ENCODE data around the gene GOLGA6L26. TPM values are rescaled to one million over a fixed set of nuclear protein-coding genes. Genes with fewer than 3 reads are reported as not detected.
"Not testable (repeated sequence)": the region's sequence is repeated elsewhere in the genome, so short reads cannot be mapped to it uniquely, and the experiment has no call there.

GOLGA6L26 gene, protein sequence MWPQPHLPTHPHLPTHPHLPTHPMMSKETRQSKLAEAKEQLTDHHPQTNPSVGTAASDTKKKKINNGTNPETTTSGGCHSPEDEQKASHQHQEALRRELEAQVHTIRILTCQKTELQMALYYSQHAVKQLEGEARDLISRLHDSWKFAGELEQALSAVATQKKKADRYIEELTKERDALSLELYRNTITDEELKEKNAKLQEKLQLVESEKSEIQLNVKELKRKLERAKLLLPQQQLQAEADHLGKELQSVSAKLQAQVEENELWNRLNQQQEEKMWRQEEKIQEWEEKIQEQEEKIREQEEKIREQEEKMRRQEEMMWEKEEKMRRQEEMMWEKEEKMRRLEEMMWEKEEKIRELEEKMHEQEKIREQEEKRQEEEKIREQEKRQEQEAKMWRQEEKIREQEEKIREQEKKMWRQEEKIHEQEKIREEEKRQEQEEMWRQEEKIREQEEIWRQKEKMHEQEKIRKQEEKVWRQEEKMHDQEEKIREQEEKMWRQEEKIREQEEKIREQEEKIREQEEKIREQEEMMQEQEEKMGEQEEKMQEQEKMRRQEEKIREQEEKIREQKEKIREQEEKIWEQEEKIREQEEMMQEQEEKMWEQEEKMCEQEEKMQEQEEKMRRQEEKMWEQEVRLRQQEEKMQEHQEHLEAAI
- total RNA-seq (2014; rRNA removed; shearing (Covaris generic)): not detected in 2 replicates
- not detected in 2 replicates for polyA plus RNA-seq (2014; cell fraction: nucleus; rRNA removed)

DNA sequence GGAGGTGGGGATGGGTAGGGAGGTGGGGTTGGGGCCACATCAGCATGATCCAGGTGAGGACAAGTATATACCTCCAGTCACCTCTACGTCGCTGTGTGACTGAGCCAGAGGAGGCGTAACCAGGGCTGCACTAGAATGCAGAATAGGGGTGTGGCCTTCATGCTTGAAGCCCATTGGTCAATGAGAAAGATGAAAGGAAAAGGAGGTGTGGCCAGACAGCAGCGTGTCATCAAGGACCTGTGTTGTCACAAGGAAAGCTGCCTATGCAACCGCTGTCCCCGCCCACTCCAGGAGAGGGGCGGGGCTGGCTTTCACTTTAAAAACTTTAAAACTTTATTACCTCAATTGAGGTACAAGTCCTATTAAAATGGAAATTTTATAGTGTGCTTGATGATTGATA is at the start of gene GOLGA6L26:
GOLGA6L26 (minus strand) TSS at position 101 of the 400 bp plus-strand sequence; CDS start at position 40, 61 bp downstream.
- not testable (repeated sequence) for DNase-seq (ENCODE audit: extremely low read depth, low read depth)

DNA sequence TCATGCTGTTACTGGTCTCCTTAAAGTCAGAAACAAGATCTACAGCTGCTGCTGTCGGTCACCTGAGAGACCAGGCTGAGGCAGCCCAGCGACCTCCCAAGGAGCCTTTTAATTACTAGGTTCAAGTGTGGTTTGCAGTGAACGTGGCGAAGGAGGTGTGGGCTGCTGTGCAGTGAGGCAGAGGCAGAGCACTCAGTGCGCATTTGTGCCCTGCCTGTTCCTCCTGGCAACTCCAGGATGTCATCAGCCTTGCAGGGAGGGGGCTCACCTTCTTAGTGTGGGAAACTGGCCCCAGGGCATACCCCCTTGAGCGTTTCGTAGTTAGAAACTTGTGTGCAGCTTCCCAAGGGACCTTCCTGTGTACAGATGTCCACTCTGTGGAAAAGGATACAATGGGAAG is 47.2 kb upstream of the GOLGA6L26 start:
- not testable (repeated sequence) for DNase-seq (ENCODE audit: extremely low read depth, low read depth)

DNA sequence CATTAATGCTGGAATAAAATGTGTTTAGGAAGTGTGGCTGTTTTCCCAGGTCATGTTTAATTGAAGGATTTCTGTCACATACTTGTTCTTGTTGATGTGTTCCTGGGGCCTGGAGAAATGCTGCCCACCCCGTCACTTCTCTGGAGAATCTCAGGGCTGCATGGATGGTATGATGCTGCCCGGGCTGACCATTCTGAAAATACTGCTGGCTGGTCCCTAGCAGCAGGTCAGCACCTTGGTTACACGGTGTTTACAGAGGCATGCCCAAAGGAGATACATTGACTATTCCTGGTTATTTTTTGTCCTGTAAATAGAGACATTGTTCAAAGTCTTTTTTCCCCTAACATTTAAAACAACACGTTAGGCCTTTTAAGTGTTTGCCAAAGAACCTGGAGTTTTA is 46.7 kb upstream of the GOLGA6L26 start:
- not testable (repeated sequence) for DNase-seq (ENCODE audit: extremely low read depth, low read depth)

DNA sequence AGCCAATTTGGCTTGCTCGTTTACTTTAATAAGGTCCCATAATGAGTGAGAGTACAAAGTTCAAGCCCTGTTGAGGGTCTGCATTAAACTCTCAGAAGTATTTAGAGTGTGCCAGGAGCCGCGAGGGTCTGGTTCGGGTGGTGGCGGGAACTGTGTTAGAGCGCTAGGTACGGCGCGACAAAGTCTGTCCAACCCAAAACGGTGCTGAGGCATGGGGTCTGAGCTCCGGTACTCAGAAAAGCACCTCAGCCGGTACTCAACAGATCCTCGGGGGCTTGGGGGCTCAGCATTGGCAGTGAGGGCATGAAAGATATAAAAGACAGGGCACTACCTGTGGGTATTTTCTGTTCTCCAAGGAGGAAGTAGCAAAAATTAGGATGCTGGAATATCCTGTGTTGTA is 45.0 kb upstream of the GOLGA6L26 start:
- not testable (repeated sequence) for DNase-seq (ENCODE audit: extremely low read depth, low read depth)

DNA sequence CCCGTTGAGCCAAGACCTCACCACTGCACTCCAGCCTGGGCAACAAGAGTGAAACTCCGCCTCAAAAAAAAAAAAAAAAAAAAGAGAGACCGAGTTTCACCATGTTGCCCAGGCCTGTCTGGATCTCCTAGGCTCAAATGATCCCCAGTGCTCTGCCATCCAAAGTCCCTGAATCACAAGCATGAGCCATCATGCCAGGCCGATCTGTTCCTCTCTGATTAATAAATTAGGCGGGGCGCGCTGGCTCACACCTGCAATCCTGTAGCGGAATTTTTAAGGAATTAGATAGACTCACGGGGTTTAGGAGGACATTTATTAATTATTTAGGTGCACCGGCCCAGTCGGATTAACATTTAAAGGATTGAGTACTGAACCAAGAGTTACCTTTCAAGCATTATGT is 40.2 kb upstream of the GOLGA6L26 start:
- not testable (repeated sequence) for DNase-seq (ENCODE audit: extremely low read depth, low read depth)

DNA sequence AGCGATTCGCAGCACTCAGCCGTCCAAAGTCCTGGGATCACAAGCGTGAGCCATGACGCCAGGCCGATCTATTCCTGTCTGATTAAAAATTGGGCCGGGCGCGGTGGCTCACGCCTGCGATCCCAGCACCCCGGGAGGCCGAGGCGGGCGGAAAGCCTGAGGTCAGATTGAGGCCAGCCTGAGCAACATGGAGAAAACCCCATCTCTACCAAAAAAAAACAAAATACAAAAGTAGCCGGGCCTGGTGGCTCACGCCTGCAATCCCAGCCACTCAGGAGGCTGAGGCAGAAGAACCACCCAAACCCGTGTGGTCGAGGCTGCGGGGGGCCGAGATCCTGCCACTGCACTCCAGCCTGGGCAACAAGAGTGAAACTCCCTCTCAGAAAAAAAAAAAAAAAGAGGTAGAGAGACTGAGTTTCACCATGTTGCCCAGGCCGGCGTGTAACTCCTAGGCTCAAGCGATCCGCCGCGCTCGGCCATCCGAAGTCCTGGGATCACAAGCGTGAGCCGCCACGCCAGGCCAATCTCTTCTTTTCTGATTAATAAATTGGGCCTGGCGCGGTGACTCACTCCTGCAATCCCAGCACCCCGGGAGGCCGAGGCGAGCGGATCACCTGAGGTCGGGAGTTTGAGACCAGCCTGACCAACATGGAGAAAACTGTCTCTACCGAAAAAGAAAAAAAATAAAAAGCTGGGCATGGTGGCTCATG is 39.0 kb upstream of the GOLGA6L26 start:
- not testable (repeated sequence) for DNase-seq (ENCODE audit: extremely low read depth, low read depth)

DNA sequence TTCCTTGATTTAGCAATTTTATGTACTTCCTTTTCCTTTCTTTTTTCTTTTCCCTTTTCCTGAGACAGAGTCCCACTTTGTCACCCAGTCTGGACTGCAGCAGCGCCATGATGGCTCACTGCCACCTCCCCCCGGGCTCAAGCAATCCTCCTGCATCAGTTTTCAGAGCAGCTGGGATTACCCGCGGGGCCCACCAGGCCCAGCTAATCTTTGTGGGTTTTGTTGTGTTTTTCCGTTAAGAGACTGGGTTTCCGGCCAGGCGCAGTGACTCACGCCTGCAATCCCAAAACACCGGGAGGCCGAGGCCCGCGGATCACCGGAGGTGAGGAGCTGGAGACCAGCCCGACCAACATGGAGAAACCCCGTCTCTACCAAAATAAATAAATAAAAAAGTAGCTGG is 38.3 kb upstream of the GOLGA6L26 start:
- no peak for DNase-seq (ENCODE audit: extremely low read depth, low read depth)

DNA sequence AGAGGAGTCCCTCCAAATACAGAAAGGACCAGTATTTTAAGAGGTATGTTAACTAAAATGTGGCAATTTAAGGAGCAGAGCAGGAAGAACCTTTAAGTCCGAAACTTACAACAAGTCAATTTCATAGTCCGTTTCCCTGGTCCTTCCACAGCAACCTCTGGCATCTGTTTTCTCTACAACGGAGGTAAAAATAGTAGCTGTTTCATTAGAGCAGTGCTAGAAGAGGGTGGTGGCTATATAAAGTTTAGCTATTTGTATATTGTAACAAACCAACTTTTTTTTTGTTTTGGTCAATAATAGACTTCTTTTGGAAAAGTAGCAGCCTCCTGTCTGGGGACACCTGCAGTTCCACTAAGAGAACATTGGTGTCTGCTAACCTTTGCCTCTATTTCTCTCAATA is 37.9 kb upstream of the GOLGA6L26 start:
- DNase-seq (ENCODE audit: extremely low read depth, low read depth): not testable (repeated sequence)

DNA sequence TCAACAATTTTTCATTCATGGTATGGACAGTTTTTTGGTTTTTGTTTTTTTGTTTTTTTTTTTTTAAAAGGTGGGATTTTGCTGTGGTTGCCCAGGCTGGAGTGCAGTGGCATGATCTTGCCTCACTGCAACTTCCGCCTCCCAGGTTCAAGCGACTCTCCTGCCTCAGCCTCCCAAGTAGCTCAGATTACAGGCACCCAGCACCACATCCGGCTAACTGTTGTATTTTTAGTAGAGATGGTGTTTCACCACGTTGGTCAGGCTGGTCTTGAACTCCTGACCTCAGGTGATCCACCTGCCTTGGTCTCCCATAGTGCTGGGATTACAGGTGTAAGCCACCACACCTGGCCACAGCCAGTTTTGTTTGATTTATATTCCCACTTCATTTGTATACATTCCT is 37.1 kb upstream of the GOLGA6L26 start:
- not testable (repeated sequence) for DNase-seq (ENCODE audit: extremely low read depth, low read depth)

DNA sequence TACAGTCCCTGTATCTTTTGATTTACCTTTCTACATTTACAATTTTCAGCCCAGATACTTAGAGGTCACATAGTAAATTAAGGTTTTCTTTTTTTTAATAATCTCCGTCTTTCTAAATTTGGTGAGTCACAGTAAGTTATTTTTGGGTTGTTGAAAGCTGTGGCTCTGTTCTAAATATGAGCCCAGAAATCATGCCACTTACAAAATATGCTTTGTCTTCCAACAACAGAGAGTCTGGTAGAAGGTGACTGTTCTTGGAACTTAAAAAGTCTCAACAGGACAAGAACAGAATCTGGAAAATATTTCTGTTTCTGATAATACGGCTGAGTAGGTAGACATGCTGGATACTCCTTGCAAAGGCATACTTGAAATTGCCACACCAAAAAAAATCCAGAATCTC is 36.6 kb upstream of the GOLGA6L26 start:
- DNase-seq (ENCODE audit: extremely low read depth, low read depth): no peak

DNA sequence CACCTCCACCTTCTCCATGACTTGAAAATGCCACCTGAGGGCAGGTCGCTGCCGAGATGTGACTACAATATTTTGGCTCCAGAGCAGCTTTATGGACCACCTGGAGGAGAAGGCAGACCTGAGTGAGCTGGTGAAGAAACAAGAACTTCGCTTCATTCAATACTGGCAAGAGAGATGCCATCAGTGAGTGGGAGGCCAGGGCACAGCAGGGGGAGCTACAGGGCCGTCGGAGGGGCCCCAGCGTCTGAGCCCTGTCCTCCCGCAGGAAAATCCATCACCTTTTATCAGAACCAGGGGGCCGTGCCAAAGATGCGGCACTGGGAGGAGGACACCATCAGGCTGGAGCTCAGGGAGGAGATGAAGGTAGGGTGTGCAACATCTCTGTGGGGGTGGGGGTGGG is 30.3 kb upstream of the GOLGA6L26 start:
- not testable (repeated sequence) for DNase-seq (ENCODE audit: extremely low read depth, low read depth)

DNA sequence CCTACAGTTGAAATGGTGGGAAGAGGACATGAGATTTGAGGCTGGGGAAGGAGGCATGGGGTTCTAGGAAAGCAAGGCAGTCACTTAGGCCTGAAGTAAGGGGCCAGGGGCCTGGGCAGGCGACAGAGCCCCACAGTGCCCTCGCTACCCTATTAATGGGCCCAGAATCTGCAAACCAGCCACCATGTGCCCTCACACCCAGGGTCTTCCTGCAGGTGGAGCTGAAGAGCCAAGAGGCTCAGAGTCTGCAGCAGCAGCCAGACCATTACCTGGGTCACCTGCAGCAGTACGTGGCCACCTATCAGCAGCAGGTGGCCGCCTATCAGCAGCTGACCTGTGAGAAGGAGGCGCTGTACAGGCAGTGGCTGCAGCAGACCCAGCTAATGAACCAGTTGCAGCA is 28.6 kb upstream of the GOLGA6L26 start:
- not testable (repeated sequence) for DNase-seq (ENCODE audit: extremely low read depth, low read depth)

DNA sequence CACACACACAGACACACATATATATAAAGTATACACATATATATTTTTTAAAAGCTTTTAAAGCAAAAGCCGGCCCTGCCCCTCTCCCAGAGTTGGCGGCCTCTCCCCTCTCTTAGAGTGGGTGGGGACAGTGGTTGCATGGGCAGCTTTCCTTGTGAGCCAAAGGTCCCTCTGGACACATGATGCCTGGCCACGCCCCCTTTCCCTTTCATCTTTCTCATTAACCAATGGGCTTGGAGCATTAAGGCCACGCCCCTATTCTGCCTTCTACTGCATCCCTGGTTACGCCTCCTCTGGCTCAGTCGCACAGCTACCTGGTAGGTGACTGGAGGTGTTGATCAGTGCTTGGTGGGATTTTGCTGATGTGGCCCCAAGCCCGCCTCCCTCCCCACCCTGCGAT is 20.5 kb upstream of the GOLGA6L26 start, which contains the start of gene GOLGA8S:
GOLGA8S (plus strand) TSS at position 301 of the 400 bp plus-strand sequence; CDS start at position 363, 62 bp downstream.
- DNase-seq (ENCODE audit: extremely low read depth, low read depth): not testable (repeated sequence)

DNA sequence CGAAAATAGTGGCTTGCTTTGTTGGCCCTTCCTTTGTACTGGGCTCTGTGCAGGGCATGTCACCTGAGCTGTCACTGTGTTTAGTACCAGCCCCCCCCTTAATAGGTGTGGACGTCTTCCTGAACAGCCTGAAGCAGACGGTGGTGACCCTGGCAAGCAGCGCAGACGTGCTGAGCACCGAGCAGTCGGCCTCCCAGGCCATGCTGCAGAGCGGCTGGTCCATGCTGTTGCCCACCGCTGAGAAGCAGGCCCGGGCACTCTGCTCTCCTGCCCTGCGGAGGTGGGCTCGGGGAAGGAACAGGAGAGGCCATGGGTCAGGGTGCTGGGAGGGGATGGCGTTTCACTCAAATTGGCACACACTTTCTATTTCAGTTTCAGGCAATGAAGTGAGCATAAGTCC is 22.8 kb downstream of the GOLGA6L26 start:
- not testable (repeated sequence) for DNase-seq (ENCODE audit: extremely low read depth, low read depth)

DNA sequence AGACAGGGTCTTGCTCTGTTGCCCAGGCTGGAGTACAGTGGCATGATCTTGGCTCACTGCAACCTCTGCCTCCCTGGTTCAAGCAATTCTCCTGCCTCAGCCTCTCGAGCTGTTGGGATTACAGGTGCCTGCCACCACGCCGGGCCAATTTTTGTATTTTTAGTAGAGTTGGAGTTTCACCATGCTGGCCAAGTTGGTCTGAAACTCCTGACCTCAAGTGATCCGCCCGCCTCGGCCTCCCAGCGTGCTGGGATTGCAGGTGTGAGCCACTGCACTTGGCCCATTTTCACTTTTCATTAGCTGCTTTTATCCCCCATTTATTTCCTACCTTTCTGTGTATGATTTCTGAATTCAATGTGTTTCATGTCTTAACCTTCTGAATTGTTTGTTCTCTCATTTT is 28.1 kb downstream of the GOLGA6L26 start:
- not testable (repeated sequence) for DNase-seq (ENCODE audit: extremely low read depth, low read depth)

DNA sequence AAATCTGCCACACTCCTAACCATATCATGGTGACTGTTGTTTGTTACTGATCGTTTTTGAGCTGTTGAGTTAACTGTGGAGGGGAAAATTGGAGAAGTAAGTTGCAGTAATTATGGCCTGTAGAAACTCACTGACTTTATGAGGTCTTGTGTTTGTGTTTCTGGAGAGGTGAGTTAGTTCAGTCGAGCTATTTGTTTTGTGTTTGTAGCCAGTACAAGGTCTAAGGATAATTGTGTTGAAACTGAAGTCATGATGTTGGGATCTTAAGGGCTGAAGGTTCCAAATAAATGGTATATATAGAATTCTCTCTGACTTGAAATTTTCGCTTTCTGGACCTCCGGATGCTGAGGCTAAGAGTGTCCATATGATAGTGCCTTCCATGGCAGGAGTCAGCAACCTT is 29.2 kb downstream of the GOLGA6L26 start:
- DNase-seq (ENCODE audit: extremely low read depth, low read depth): not testable (repeated sequence)

DNA sequence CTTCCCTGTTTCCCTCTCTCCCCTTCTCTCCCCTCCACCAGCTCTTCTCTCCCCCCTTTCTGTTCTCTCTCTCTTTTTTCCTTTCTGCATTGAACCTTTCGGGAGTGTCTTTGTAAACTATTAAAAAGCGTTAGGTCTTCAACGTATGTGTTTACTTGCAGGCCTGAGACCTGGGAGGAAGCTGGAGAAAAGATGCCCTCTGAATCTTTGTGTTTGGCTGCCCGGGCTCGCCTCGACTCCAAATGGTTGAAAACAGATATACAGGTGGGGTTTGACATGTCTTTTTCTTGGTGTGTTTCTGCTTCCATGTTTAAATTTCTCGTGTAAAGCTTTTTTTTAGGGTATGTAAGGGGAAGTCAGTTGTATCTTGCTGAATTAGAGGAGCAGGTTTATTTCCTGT is 29.7 kb downstream of the GOLGA6L26 start:
- DNase-seq (ENCODE audit: extremely low read depth, low read depth): not testable (repeated sequence)

DNA sequence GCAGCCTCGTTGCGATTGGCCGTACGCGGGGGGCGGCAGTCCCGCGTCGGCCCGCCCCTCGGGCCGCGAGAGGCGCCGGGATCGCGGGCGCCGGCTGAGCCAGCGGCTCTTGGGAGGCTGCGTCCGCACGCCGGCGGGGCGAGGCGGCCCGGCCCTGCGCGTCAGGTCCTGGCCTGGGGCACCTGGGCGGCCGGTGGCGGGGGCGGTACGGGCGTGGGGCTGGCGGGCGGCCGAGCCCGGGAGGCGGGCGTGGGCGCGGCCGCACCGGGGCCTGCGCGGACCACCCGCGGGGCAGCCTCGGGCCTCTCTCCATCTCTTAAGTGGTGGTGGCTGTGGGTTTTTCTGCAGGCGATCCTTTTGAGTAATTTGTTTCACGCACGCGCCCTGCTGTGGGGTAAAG is 30.3 kb downstream of the GOLGA6L26 start:
- DNase-seq (ENCODE audit: extremely low read depth, low read depth): peak; percentile 3

DNA sequence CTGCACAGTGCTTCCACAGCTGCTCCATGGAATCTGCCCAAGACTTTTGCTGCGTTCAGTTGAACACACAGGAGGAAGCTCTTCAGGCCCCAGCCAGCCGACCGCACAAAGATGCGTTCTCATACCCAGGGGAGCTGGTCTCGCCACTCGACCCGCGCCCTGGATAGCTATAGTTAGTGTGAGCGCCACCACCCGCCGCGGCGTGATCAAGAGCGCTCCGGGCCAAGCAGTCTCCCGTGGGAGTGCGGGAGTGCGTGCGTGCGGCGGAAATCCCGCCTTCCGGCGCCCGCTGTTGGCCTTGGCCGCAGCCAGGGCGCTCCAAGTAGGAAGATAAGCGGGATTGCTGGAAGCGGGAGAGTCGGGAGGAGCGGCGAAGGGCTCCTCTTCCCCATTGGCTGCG is 30.8 kb downstream of the GOLGA6L26 start:
- not testable (repeated sequence) for DNase-seq (ENCODE audit: extremely low read depth, low read depth)
